ENCODE data around the gene NCOA7.

- TF ChIP-seq CTCF (IDR thresholded peaks at IDR 0.05; ENCODE audit: low read length) (no peak), EZH2 (IDR thresholded peaks at IDR 0.05; ENCODE audit: borderline replicate concordance, low read length) (no peak)
Observed at GRCh38 chr6:125899726-125900182, 109.0 kb downstream of the NCOA7 start.
